Measurements from ENCODE around the gene GFRA1. TPM values are rescaled to one million over a fixed set of nuclear protein-coding genes. Genes with fewer than 3 reads are reported as not detected.

The GFRA1 gene
- total RNA-seq, 2 donors from 2014 or later = 1.6 to 3.1 TPM

- DNase-seq = no peak
- Histone ChIP-seq H3K4me1 (ENCODE audit: control insufficient read depth, insufficient read depth, low read length) (no peaks in the 10 kb centered on the region), H3K36me3 (ENCODE audit: control insufficient read depth, insufficient read depth, low read length) (no peaks in the 10 kb centered on the region), H3K4me3 (ENCODE audit: low read length) (no peak overlapping the region), H3K9ac (ENCODE audit: extremely low read depth, low read length, poor library complexity, severe bottlenecking) (no peak overlapping the region), H3K27ac (ENCODE audit: low read depth, low read length) (no peak overlapping the region), H3K27me3 (ENCODE audit: control insufficient read depth, insufficient read depth, low read length, poor library complexity, severe bottlenecking) (no peaks in the 10 kb centered on the region), H3K9me3 (ENCODE audit: control insufficient read depth, low read length) (no peaks in the 10 kb centered on the region)
- peaks cover 7% of the 10 kb centered on the region for H3K4me1 Mint-ChIP-seq
- no peaks in the 10 kb centered on the region for H3K36me3 Mint-ChIP-seq (ENCODE audit: low read depth)
- H3K9me3 Mint-ChIP-seq = peaks cover 2% of the 10 kb centered on the region
- TF ChIP-seq, protein P1, sequence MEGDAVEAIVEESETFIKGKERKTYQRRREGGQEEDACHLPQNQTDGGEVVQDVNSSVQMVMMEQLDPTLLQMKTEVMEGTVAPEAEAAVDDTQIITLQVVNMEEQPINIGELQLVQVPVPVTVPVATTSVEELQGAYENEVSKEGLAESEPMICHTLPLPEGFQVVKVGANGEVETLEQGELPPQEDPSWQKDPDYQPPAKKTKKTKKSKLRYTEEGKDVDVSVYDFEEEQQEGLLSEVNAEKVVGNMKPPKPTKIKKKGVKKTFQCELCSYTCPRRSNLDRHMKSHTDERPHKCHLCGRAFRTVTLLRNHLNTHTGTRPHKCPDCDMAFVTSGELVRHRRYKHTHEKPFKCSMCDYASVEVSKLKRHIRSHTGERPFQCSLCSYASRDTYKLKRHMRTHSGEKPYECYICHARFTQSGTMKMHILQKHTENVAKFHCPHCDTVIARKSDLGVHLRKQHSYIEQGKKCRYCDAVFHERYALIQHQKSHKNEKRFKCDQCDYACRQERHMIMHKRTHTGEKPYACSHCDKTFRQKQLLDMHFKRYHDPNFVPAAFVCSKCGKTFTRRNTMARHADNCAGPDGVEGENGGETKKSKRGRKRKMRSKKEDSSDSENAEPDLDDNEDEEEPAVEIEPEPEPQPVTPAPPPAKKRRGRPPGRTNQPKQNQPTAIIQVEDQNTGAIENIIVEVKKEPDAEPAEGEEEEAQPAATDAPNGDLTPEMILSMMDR (conservative IDR thresholded peaks at IDR 0.05) = no peak
- no peak overlapping the region for H3K4me3 Mint-ChIP-seq
- peaks cover 40% of the 10 kb centered on the region for H3K27me3 Mint-ChIP-seq (ENCODE audit: insufficient read depth)
- 93 to 97% methylated on average over 4 of the region's 4 CpGs for WGBS, 2 experiments (ENCODE audit: insufficient coverage in 1 of 2, insufficient read length in 1 of 2)
- no peak overlapping the region for H3K27ac Mint-ChIP-seq
Measured at GRCh38 chr10:116110736-116111135, 162.3 kb downstream of the GFRA1 start.

DNA sequence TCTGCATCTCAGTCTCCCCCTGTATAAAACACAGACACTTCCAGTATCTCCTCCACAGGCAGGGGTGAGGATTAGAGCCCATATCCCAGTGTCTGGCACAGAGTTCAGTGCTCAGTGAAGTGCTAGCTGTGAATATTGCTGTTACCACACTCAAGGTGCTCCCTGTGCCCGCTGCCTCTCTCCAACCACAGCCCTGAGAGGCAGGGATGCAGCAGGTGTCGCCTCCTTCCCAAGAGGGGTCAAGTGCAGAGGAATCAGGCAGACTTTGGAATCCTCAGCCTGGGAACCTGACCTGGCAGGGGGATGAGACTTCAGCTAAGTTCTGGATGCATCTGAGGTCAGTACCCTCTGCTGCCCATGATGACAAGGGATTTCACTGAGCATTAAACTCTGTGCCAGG lies 163.1 kb downstream of the GFRA1 start:
- Mint-ChIP-seq H3K36me3 (ENCODE audit: low read depth) (no peaks in the 10 kb centered on the region), H3K4me1 (no peaks in the 10 kb centered on the region), H3K9me3 (peaks cover 2% of the 10 kb centered on the region), H3K4me3 (no peak overlapping the region), H3K27me3 (ENCODE audit: insufficient read depth) (peaks cover 46% of the 10 kb centered on the region), H3K27ac (no peak overlapping the region)
- DNase-seq = no peak
- Histone ChIP-seq H3K27ac (ENCODE audit: low read depth, low read length) (no peak overlapping the region), H3K27me3 (ENCODE audit: control insufficient read depth, insufficient read depth, low read length, poor library complexity, severe bottlenecking) (no peaks in the 10 kb centered on the region), H3K4me1 (ENCODE audit: control insufficient read depth, insufficient read depth, low read length) (no peaks in the 10 kb centered on the region), H3K4me3 (ENCODE audit: low read length) (no peak overlapping the region), H3K9me3 (ENCODE audit: control insufficient read depth, low read length) (no peaks in the 10 kb centered on the region), H3K36me3 (ENCODE audit: control insufficient read depth, insufficient read depth, low read length) (no peaks in the 10 kb centered on the region), H3K9ac (ENCODE audit: extremely low read depth, low read length, poor library complexity, severe bottlenecking) (no peak overlapping the region)
- TF ChIP-seq, protein P1 (conservative IDR thresholded peaks at IDR 0.05) = no peak
- 94 to 100% methylated on average over 2 of the region's 2 CpGs for WGBS, 2 experiments (ENCODE audit: insufficient coverage in 1 of 2, insufficient read length in 1 of 2)

- Histone ChIP-seq H3K36me3 (ENCODE audit: control insufficient read depth, insufficient read depth, low read length) (no peaks in the 10 kb centered on the region), H3K4me1 (ENCODE audit: control insufficient read depth, insufficient read depth, low read length) (no peaks in the 10 kb centered on the region), H3K4me3 (ENCODE audit: low read length) (no peak overlapping the region), H3K9ac (ENCODE audit: extremely low read depth, low read length, poor library complexity, severe bottlenecking) (no peak overlapping the region), H3K27me3 (ENCODE audit: control insufficient read depth, insufficient read depth, low read length, poor library complexity, severe bottlenecking) (no peaks in the 10 kb centered on the region), H3K9me3 (ENCODE audit: control insufficient read depth, low read length) (no peaks in the 10 kb centered on the region), H3K27ac (ENCODE audit: low read depth, low read length) (no peak overlapping the region)
- peaks cover 50% of the 10 kb centered on the region for H3K27me3 Mint-ChIP-seq (ENCODE audit: insufficient read depth)
- TF ChIP-seq, protein P1 (conservative IDR thresholded peaks at IDR 0.05) = no peak
- H3K36me3 Mint-ChIP-seq (ENCODE audit: low read depth) = no peaks in the 10 kb centered on the region
- no peak for DNase-seq
- no peak overlapping the region for H3K27ac Mint-ChIP-seq
- H3K9me3 Mint-ChIP-seq = peaks cover 2% of the 10 kb centered on the region
- no peaks in the 10 kb centered on the region for H3K4me1 Mint-ChIP-seq
- H3K4me3 Mint-ChIP-seq = no peak overlapping the region
- 92 to 100% methylated on average over 2 to 8 of the region's 8 CpGs for WGBS, 2 experiments (ENCODE audit: insufficient coverage in 1 of 2, insufficient read length in 1 of 2)
Measured at GRCh38 chr10:116109481-116109880, 163.5 kb downstream of the GFRA1 start.
